Lower leg skin (tissue), 4 donors: ENCODE measurements around the gene RASSF3. TPM values are rescaled to one million over a fixed set of nuclear protein-coding genes. Genes with fewer than 3 reads are reported as not detected.

Experiments
- DNase-seq, 2 donors: peaks; one replicate each; pipeline ENCODE4 v3.0.0-alpha.2; 2019; ENCODE audit warnings: low spot score in 2 of 2
- H3K4me3 ChIP-seq: fragments of 200-600 bp; sonication (generic); 2 replicates; pipeline ENCODE4 v1.5.1; 2017; ENCODE audit warnings: mild to moderate bottlenecking, low read depth; ENCODE audit not compliant: poor library complexity, severe bottlenecking
- POLR2A ChIP-seq, 2 donors: fragments of 450-650 bp; IDR thresholded peaks; one replicate each; pipeline ENCODE4 v1.6.1; 2016 to 2017; ENCODE audit warnings: antibody characterized with exemption in 2 of 2, mild to moderate bottlenecking in 1 of 2, moderate library complexity in 1 of 2
- WGBS, 2 donors: methylation state at CpG; one replicate each; pipeline ENCODE4 v1.1.5; 2018; 5-methylcytosine and 5-hydroxymethylcytosine counted together
- intact Hi-C: fragments of 100-400 bp; cut with DNase I; formaldehyde crosslinking; loops from one replicate; pipeline ENCODE4 v1.15.0; 2023; ENCODE audit warnings: low total_unique reads
- total RNA-seq, 4 donors: library from RNA; depleted of rRNA; stranded (reverse); fragments of >200 nt; gene quantifications; one replicate each; pipeline ENCODE4 v1.1.0, GENCODE V29; 2016
- TF ChIP-seq, protein P1 (sequence below), 3 donors: fragments of 450-650 bp; IDR thresholded peaks; one replicate each; pipeline ENCODE4 v1.5.1; 2016; ENCODE audit warnings: antibody characterized with exemption in 3 of 3, mild to moderate bottlenecking in 3 of 3, moderate library complexity in 2 of 3

The RASSF3 gene
- total RNA-seq, 4 donors from 2014 or later, result 5.2 to 13.5 (median 7.8) TPM

DNA sequence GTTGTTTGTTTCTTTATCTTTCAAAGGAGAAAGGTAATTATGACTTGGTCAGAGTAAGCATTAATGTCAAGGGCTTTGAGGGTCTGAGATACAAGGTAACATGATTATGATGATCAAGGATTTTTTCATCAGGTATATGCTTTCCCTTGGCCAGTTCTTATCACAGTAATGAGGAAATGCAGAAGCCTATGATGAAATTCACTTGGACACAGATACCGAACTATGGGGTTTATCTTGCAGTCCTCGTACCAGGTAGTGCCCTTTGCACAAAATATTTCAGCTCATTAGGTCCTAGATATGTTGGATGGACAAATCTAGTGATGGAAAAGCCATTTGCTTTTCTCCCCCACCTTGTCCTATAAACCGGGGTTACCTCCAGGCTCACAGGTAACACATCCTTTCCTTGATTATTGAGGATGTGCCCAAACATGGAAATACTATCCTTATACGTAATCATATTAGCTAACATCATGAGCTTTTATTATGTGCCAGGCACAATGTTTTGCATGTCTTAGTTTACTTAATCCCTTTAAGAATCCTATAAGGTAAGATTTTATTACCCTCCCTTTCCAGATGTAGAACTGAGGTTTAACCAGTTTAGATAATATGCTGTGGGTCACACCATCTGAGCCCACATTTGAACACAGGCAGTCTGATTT, 7.0 kb upstream of the RASSF3 start:
- no peak overlapping the region for H3K4me3 ChIP-seq
- DNase-seq, result no peak
- WGBS, 2 donors, result 64 to 73% methylated on average over 4 of the region's 4 CpGs
- TF ChIP-seq, protein P1, sequence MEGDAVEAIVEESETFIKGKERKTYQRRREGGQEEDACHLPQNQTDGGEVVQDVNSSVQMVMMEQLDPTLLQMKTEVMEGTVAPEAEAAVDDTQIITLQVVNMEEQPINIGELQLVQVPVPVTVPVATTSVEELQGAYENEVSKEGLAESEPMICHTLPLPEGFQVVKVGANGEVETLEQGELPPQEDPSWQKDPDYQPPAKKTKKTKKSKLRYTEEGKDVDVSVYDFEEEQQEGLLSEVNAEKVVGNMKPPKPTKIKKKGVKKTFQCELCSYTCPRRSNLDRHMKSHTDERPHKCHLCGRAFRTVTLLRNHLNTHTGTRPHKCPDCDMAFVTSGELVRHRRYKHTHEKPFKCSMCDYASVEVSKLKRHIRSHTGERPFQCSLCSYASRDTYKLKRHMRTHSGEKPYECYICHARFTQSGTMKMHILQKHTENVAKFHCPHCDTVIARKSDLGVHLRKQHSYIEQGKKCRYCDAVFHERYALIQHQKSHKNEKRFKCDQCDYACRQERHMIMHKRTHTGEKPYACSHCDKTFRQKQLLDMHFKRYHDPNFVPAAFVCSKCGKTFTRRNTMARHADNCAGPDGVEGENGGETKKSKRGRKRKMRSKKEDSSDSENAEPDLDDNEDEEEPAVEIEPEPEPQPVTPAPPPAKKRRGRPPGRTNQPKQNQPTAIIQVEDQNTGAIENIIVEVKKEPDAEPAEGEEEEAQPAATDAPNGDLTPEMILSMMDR (IDR thresholded peaks at IDR 0.05), result no peak
- TF ChIP-seq POLR2A (IDR thresholded peaks at IDR 0.05), result no peak
- intact Hi-C loops, result no loop called here

DNA sequence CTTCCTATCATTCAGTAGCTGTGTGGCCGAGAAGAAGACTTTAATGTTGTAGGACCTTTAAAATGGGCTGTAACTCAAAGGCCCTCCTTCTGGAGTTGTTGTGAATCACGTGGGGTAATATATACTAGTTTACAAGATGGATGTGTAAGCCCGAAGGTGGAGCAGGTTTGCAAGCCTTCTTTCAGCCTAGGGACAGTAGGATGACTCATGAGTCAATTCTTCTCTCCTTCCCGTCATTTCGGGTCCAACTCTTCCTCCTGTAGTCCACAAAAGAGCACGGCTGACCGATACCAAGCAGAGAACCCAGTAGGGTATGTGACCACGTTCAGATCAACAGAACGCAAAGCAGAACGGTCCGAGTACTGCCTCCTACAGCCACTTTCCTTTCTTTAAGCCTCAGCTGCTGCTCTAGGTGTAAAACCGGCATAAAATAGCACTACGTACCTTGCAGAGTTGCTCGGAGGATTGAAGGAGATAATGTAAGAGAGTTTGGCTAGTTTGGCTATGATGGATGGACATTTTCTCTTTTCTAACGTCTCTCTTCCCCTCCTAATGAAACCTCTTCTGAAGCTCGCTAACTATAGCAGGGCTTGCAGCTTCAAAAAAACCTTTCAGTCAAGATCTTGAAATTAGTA, 1.3 kb upstream of the RASSF3 start:
- no peak overlapping the region for H3K4me3 ChIP-seq
- TF ChIP-seq, protein P1 (IDR thresholded peaks at IDR 0.05), result no peak
- no peak for TF ChIP-seq POLR2A (IDR thresholded peaks at IDR 0.05)
- DNase-seq, result peak; percentile 20 to 80
- WGBS, 2 donors, result 2 to 5% methylated on average over 16 of the region's 16 CpGs
- intact Hi-C loops, result no loop called here

DNA sequence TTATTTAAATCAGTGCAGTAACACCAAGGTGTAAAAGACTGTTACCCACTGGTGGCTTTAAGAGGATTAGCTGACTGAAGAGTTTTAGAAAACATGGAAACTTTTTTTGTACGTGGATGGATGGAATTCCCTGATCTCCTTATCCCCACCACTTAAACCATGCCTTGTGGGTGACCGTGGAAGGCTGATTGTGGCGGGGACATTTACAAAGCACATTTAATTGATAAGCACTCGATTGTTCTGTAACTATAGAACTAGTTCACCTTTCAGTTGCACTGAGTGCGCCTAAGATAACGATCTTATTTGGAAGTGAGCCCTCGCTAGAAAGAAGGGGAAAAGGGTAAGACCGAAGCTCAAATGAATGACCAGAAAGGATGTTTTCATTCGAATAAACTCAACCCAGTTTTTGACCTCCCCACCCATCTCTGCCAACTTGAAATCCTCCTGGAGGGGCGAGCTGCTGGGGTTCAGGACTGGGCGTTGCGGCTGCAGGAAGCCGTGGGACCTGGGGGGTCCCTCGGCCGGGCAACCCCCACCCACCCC, 688 bp upstream of the RASSF3 start:
- DNase-seq, result no peak
- WGBS, 2 donors, result 0 to 1% methylated on average over 15 of the region's 15 CpGs
- H3K4me3 ChIP-seq, result peak overlapping the region; percentile 46
- no peak for TF ChIP-seq POLR2A (IDR thresholded peaks at IDR 0.05)
- TF ChIP-seq, protein P1 (IDR thresholded peaks at IDR 0.05), result no peak
- intact Hi-C loops, result loop anchor here (10.0 kb wide), 1 partner anchor 55 kb away; no protein-coding TSS in a partner anchor

DNA sequence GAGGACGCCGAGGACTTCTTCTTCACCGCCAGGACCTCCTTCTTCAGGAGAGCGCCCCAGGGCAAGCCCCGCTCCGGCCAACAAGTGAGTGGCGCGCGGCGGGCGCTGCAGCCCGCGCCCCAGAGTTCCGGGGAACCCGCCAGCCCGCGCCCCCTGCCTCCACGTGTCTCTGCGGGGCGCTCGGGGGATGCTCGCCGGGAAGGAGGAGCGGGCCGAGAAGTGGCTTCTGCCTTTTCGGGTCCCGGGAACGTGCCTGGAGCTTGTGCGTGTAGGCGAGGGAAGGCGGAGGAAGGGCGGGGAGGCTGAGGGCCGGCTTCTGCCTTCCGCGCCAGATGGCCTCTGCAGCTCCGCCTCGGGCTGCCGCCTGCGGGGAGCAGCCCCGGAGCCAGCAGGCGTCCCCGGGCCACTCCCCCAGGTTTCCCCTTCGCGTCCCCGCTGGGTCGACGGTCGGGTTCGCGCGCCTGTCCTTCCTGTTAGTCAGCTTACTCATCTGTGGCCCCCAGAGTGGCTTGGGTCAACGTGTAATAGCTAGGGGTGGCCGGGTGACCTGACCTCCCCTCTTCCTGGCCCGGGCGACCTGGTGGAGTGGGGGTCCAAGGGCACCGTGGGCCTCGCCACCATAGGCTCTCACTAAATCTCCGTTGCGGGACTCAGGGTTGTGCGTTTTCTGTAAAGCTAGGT, 505 bp downstream of the RASSF3 start:
- peak overlapping the region; percentile 85 for H3K4me3 ChIP-seq
- peak; percentile 34 to 92 for DNase-seq
- WGBS, 2 donors, result 0 to 2% methylated on average over 17 to 36 of the region's 60 CpGs
- intact Hi-C loops, result loop anchor here (10.0 kb wide), 1 partner anchor 54 kb away; no protein-coding TSS in a partner anchor
- TF ChIP-seq, protein P1 (IDR thresholded peaks at IDR 0.05), result no peak
- TF ChIP-seq POLR2A (IDR thresholded peaks at IDR 0.05), result no peak

DNA sequence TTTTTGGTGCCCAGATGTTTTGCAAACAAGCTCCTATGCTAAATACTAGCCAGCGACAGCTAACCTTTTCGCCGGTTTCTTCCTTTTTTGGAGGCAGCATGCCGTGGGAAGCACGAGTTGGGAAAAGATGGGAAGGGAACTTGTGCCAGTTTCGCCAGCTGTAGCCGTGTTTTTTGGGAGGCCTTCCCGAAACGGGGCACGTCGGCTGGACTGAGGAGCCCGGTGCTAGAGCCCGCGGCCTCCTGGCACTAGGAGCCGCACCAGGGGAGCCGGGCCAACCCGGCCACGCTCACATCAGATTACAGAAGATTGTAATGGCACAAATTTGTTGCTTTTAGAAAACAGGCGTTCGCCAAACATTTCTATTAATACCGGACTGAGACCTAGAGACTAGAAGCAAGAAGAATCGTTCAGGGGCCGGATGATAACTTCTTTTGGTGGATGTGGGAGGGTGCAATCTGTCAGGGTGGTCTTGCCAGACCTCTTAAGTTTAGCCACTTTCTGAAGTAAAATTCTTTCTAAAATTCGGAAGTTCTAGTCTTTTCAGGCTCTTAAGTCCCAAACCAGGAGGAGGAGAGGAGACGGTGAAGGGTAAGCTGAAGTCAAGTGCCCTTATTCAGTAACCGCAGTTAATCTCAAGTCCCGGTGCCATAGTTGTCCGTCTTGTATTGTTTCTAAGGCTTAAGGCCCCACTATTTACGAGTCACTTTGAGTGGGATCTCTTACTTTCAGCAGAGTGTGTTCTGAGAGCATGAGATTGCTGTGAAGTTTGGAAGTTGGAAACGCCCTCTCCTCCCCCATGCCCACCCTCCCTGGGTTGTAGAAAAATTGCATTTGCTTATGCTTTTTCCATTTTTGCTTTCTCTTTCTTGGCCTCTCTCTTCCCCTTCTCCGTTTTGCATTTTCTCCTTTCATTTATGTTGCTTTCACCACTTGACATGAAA, 1.3 kb downstream of the RASSF3 start:
- intact Hi-C loops, result loop anchor here (10.0 kb wide), 1 partner anchor 53 kb away; no protein-coding TSS in a partner anchor
- WGBS, 2 donors, result 13 to 15% methylated on average over 31 of the region's 31 CpGs
- DNase-seq, result peak; percentile 16 to 89
- no peak for TF ChIP-seq POLR2A (IDR thresholded peaks at IDR 0.05)
- TF ChIP-seq, protein P1 (IDR thresholded peaks at IDR 0.05), result no peak
- peak overlapping the region; percentile 85 for H3K4me3 ChIP-seq
